Measurements from ENCODE around the gene ALG8.

ALG8 gene

DNA sequence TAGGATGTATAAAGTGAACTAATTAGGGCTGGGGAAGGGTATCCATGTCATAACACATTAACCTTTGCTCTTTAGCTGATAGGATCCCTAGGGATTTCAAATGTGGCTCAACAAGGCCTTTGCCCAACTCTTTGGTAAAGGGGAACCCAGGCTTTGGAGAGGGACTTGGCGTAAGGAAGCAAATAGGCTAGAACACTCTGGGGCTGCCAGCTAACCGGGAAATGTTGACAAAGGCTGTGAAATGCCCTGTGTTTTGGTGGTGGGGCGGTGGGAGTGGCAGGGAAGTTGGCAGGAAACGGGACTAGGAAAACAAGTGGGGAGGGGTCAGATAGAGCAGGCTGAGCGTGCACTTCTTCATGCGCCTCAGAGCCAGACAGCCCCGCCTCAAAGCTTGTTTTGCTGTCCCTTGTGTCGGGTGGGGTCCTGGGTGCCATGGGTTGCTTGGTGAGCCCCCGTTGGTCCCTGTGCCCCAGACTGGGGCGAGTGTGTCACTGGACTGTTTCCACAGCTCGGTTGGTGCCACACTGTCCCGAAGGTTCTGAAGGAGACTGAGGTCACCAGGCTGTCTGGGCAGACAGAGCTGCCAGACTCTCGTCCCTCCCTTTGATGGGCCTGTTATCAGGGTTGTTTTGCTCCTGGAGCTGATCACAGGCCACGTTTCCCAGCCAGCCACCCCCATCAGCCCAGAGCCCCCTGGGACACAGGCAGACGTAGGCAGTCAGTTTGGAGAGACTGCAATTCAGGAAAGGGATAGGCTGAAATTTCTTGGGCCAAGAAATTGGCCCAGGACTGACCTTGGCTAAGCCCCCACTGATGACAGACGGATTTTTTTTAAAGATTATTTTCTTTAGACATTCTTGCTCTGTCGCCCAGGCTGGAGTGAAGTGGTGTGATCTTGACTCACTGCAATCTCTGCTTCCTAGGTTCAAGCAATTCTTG, 29.4 kb upstream of the ALG8 start:
- no peak overlapping the region for H3K4me3 Mint-ChIP-seq
- H3K27me3 Mint-ChIP-seq (ENCODE audit: low read depth): no peaks in the 10 kb centered on the region
- peaks cover 5% of the 10 kb centered on the region for H3K4me1 Mint-ChIP-seq (ENCODE audit: low read depth)
- H3K36me3 Mint-ChIP-seq (ENCODE audit: low read depth): peaks cover 15% of the 10 kb centered on the region
- no peak overlapping the region for H3K27ac Mint-ChIP-seq
- no peaks in the 10 kb centered on the region for H3K9me3 Mint-ChIP-seq

DNA sequence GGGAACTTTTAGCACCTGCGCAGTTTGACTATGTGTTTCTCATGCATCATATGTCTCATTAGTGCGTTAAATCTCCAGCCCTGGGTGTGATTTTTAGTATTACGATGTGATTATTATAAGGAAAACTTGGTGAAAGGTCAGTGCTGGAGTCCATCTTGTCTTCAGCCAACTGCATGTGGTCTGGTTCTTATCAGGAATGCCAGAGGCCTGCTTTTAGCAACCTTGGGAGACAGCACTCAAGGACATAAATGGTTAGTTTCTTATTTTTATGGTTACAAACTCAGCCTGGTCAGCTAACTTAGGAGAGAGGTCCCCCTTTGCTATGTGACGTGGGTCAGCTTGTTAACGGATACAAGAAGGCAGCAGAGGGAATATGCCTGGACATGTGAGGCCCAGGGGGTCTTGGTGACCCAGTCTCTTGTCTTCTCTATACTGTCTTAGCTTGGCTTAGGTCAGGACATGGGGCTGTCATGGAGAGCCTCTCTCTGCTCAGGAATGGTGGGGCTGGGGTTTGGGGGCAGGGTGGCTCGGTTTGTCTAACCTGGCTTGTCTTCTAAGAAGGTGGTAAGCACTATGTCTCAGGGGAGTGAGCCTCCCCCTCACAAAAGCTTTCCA, 27.5 kb upstream of the ALG8 start:
- Mint-ChIP-seq H3K27me3 (ENCODE audit: low read depth) (no peaks in the 10 kb centered on the region), H3K36me3 (ENCODE audit: low read depth) (peaks cover 5% of the 10 kb centered on the region), H3K27ac (no peak overlapping the region), H3K4me1 (ENCODE audit: low read depth) (peaks cover 5% of the 10 kb centered on the region), H3K4me3 (no peak overlapping the region), H3K9me3 (no peaks in the 10 kb centered on the region)

DNA sequence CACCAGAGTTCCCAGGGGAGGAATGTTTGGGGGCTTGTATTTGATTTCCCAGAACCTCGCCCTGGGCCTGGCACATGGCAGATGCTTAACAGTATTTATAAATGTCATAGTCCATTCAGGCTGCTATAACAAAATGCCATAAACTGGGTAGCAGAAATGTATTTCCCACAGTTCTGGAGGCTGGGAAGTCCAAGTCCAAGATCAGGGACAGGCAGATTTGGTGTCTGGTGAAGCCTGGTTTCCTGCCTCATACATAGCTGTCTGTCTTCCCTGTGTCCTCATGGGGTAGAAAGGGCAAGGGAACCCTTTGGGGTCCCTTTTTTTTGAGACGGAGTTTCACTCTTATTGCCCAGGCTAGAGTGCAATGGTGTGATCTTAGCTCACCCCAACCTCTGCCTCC, 25.0 kb upstream of the ALG8 start:
- H3K27me3 Mint-ChIP-seq (ENCODE audit: low read depth): no peaks in the 10 kb centered on the region
- no peaks in the 10 kb centered on the region for H3K36me3 Mint-ChIP-seq (ENCODE audit: low read depth)
- H3K9me3 Mint-ChIP-seq: no peaks in the 10 kb centered on the region
- peaks cover 5% of the 10 kb centered on the region for H3K4me1 Mint-ChIP-seq (ENCODE audit: low read depth)
- no peak overlapping the region for H3K4me3 Mint-ChIP-seq
- H3K27ac Mint-ChIP-seq: no peak overlapping the region

DNA sequence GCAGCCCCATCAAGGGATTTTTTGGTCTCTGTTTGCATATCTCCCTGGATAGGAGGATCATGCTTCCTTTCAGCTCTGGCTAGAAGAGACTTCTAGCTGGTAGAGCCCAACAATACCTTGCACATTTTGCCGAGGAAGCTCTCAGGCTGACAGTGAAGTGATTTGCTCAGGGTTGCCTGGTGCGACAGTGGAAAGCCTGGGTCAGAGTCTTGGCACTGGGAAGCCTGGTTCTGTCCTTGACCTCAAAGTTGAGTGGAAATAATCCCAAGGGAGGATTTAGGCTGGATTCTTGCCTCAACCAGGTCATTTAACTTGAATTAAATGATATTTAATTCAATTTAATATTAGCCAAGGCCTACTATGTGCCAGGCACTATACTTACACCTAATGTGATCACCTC, 24.4 kb upstream of the ALG8 start:
- Mint-ChIP-seq H3K27ac (no peak overlapping the region), H3K4me1 (ENCODE audit: low read depth) (peaks cover 5% of the 10 kb centered on the region), H3K27me3 (ENCODE audit: low read depth) (no peaks in the 10 kb centered on the region), H3K9me3 (no peaks in the 10 kb centered on the region), H3K36me3 (ENCODE audit: low read depth) (no peaks in the 10 kb centered on the region), H3K4me3 (no peak overlapping the region)

DNA sequence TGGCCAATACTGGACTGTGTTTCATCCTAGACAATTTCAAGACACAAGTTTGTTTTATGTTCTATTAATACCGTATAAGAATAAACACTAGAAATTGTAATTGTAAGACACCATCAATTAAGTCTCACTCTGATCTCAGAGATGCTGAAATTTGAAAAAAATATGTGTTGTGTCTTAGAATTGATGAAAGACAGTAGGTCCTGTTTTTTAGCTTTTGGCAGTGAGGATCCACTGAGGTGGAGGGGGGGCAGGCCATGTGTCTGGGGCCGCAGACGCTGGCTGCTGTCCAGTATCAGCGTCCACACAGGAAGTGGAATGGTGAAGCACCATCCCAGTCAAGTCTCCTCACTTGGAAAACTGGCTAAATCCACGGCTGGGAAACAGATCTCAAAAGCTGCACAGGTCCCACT, 22.5 kb upstream of the ALG8 start:
- no peaks in the 10 kb centered on the region for H3K4me1 Mint-ChIP-seq (ENCODE audit: low read depth)
- no peaks in the 10 kb centered on the region for H3K36me3 Mint-ChIP-seq (ENCODE audit: low read depth)
- no peaks in the 10 kb centered on the region for H3K27me3 Mint-ChIP-seq (ENCODE audit: low read depth)
- H3K9me3 Mint-ChIP-seq: no peaks in the 10 kb centered on the region
- no peak overlapping the region for H3K27ac Mint-ChIP-seq
- H3K4me3 Mint-ChIP-seq: no peak overlapping the region

DNA sequence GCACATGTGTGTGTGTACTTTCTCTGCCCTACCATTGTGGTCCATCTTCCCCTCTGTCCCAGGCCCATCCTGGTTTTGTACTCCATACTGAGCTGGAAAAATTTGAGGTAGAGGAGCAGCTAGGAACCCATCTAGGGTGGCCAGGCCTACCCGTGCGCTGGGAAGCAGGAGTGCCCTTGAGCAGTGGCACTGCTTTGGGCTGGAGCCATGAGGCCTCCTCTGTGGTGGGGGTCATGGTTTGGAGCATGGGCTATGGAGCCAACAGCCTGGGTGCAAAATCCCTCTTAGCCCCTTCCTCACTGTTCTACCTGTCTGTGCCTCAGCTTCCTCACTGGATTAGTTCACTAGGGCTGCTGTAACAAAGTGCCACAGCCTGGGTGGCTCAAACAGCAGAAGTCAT, 21.9 kb upstream of the ALG8 start:
- Mint-ChIP-seq H3K4me3 (no peak overlapping the region), H3K27me3 (ENCODE audit: low read depth) (no peaks in the 10 kb centered on the region), H3K9me3 (no peaks in the 10 kb centered on the region), H3K4me1 (ENCODE audit: low read depth) (no peaks in the 10 kb centered on the region), H3K27ac (no peak overlapping the region), H3K36me3 (ENCODE audit: low read depth) (no peaks in the 10 kb centered on the region)

DNA sequence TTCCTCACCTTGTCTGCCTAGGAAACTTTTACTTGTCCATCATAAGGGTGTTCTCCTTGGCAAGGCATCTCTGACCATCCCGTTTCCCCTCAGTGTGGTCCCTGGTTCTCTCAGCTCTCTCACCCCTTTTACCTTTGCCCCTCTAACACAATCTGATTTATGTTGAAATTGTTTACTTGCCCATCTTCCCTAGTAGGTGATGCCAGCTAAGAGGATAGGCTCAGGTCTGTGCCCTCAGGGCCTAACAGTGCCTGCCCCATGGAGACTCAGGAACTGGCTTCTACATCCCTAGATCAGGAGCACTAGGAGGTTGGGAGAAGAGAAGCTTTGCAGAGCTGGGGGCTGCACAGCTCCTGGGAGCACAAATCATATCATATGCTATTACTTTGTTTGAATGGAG, 21.1 kb upstream of the ALG8 start:
- Mint-ChIP-seq H3K27me3 (ENCODE audit: low read depth) (no peaks in the 10 kb centered on the region), H3K4me1 (ENCODE audit: low read depth) (no peaks in the 10 kb centered on the region), H3K27ac (no peak overlapping the region), H3K36me3 (ENCODE audit: low read depth) (no peaks in the 10 kb centered on the region), H3K4me3 (no peak overlapping the region), H3K9me3 (no peaks in the 10 kb centered on the region)

DNA sequence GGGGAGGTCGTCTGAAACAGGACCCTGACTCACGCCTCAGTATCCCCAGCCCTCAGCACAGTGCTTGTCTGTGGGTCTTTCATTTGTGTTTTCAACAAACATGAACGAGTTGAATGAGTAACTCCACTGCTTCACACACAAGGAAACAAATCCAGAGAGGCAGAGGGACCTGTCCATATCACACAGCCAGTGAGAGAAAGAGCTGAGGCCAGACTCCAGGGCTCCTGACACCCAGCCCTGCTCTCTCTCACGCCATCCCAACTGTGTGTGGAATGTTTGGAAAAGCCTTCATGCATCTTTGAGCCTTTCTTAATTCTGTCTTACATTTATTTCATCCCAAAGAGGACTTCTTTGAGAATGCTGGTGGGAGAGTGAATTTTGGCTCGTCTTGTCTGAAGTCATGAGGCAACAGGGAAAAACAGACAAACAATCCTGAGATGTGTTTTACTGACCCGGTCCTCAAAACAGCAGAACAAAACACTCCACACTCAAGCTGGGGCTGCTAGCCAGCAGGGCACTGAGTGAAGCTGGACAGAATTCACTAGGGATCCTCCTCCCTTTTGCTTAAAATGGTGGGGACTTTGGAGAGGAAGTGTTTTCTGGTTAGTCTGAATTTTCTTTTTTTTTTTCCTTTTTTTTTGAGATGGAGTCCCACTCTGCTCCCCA, 19.7 kb upstream of the ALG8 start:
- H3K36me3 Mint-ChIP-seq (ENCODE audit: low read depth): no peaks in the 10 kb centered on the region
- no peak overlapping the region for H3K4me3 Mint-ChIP-seq
- no peaks in the 10 kb centered on the region for H3K4me1 Mint-ChIP-seq (ENCODE audit: low read depth)

DNA sequence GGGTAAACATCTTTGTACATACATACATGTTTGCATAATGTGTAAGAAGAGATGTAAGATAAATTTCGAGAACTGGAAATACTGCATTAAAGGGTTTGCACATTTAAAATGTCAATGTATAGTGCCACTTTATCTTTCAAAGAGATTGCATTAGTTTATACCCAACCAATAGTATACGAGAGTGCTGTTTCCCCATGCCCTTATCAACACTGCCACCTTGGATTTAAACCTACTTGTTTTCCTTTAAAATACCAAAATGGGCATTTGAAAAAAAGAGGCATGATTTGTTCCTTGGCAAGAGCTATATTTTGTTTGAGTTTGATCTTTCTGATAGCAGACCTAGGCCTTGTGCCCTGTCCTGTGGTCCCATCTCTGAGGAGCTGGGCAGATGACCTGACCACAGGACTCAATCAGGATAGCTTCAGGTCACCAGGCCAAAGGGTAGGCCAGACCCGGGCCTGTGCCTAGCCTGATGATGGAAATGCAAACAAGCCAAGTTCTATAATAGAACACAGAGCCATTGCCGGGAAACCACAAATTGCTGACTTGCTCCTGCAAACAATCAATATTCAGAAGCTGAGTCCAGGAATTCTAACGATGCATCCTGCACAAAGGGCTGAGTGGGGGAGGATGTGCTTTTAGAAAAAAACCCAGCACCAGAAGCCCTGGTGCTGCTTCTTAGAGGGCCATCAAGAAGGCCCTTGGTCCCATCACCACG, 16.9 kb upstream of the ALG8 start:
- peaks cover 2% of the 10 kb centered on the region for H3K36me3 Mint-ChIP-seq (ENCODE audit: low read depth)
- H3K27me3 Mint-ChIP-seq (ENCODE audit: low read depth): no peaks in the 10 kb centered on the region
- H3K4me1 Mint-ChIP-seq (ENCODE audit: low read depth): no peaks in the 10 kb centered on the region
- no peak overlapping the region for H3K27ac Mint-ChIP-seq
- H3K4me3 Mint-ChIP-seq: no peak overlapping the region
- H3K9me3 Mint-ChIP-seq: no peaks in the 10 kb centered on the region

More for the DNA sequence above, 19.7 kb upstream of the ALG8 start:
- Mint-ChIP-seq H3K27me3 (ENCODE audit: low read depth) (no peaks in the 10 kb centered on the region), H3K27ac (no peak overlapping the region), H3K9me3 (no peaks in the 10 kb centered on the region)

DNA sequence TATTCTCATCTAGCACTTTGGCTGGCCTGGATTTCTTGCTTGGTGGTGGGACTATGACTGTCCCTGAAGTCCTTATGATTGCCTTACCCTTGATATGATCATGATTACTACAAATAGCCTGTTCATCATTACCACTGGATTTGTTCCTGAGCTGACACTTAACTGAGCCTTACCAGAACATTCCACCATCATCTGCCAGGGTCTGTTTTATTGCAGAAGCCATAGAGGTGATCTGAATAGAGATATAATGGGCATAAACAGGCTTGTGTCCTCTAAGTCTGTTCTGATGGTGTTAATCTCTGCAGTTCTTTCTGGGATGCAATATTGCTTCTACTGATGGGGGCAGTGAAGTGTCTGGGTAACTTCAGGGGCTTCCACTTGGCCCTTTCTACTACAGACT, 12.4 kb upstream of the ALG8 start:
- Mint-ChIP-seq H3K36me3 (ENCODE audit: low read depth) (peaks cover 2% of the 10 kb centered on the region), H3K4me1 (ENCODE audit: low read depth) (no peaks in the 10 kb centered on the region), H3K9me3 (no peaks in the 10 kb centered on the region), H3K27me3 (ENCODE audit: low read depth) (no peaks in the 10 kb centered on the region), H3K4me3 (no peak overlapping the region), H3K27ac (no peak overlapping the region)

DNA sequence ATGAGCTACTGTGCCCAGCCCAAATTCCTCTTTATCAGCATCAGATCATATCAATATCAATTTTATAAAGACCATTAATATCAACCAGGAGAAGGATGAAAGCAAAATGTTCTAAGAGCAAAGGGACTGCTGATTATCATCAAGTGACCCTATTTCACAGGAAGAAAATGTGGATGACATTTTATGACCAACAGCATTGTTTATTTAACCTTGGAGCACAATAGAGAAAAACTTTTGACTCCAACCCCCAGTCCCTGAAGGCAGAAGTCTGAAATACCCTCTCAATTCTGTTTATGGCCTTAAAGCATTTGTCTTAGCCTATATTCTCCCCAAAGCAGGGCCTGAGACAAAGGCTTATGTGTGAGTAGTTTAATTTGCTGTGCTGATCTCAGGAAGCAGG, 11.3 kb upstream of the ALG8 start:
- H3K27me3 Mint-ChIP-seq (ENCODE audit: low read depth): no peaks in the 10 kb centered on the region

DNA sequence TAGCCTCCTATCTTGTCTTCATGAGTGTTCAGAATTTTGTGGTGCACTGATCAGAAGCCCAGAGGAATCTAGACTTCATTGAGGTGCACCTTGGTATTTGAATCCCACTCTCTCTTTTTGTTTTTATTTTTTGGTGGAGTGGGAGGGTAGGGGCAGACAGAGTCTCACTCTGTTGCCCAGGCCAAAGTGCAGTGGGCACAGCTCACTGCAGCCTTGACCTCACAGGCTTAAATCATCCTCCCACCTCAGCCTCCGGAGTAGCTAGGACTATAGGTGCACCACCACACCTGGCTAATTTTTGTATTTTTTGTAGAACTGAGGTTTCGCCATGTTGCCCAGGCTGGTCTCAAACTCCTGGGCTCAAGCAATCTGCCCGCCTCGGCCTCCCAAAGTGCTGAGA, 10.9 kb upstream of the ALG8 start:
- Mint-ChIP-seq H3K9me3 (no peaks in the 10 kb centered on the region), H3K4me1 (ENCODE audit: low read depth) (no peaks in the 10 kb centered on the region), H3K27ac (no peak overlapping the region), H3K27me3 (ENCODE audit: low read depth) (no peaks in the 10 kb centered on the region), H3K4me3 (no peak overlapping the region), H3K36me3 (ENCODE audit: low read depth) (peaks cover 2% of the 10 kb centered on the region)

More for the DNA sequence above, 11.3 kb upstream of the ALG8 start:
- H3K4me1 Mint-ChIP-seq (ENCODE audit: low read depth): no peaks in the 10 kb centered on the region
- peaks cover 2% of the 10 kb centered on the region for H3K36me3 Mint-ChIP-seq (ENCODE audit: low read depth)
- H3K4me3 Mint-ChIP-seq: no peak overlapping the region
- no peaks in the 10 kb centered on the region for H3K9me3 Mint-ChIP-seq
- no peak overlapping the region for H3K27ac Mint-ChIP-seq

DNA sequence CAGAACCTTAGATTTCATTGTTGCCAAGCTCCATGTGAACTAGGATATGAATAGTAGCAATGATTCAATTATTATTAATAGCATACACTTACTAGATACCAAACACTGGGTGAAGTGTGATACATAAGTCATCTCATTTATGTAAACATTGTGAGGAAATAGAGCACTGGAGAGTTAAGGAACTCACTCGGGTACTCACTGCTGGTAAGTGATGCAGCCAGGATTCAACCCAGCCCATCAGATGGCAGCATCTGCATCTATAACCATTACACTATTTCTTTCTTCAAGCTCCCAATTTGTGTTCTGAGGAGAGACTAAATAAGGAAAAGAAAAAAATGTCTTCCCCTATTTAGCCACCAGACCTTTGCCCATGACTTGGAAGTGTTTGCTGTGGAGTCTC, 10.2 kb upstream of the ALG8 start:
- H3K4me1 Mint-ChIP-seq (ENCODE audit: low read depth): no peaks in the 10 kb centered on the region
- no peak overlapping the region for H3K4me3 Mint-ChIP-seq
- H3K27ac Mint-ChIP-seq: no peak overlapping the region
- peaks cover 2% of the 10 kb centered on the region for H3K36me3 Mint-ChIP-seq (ENCODE audit: low read depth)
- H3K27me3 Mint-ChIP-seq (ENCODE audit: low read depth): no peaks in the 10 kb centered on the region
- no peaks in the 10 kb centered on the region for H3K9me3 Mint-ChIP-seq

DNA sequence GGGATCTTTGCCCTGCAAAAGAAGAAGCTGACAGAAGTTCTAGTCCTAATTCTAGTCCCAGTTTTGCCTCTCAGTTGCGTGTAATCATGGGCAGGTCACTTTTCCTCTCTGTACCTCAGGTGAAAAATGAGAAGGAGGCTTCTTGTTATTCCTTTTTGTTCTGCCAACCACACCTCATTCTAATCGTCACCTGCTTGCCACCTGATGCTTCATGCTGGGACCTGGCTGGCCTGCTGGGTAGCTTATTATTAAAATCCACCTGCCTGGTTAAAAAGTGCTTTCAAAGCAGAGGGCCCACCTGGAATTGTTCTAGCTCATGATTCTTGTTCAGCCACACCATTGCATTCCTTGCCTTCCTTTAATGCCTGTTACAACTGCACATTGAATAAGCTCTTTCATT, 8.4 kb upstream of the ALG8 start:
- Mint-ChIP-seq H3K4me1 (ENCODE audit: low read depth) (no peaks in the 10 kb centered on the region), H3K27me3 (ENCODE audit: low read depth) (no peaks in the 10 kb centered on the region), H3K9me3 (no peaks in the 10 kb centered on the region), H3K4me3 (no peak overlapping the region), H3K27ac (no peak overlapping the region), H3K36me3 (ENCODE audit: low read depth) (peaks cover 6% of the 10 kb centered on the region)

All from T-helper 1 cell treated with Interleukin-12 subunit alpha and Interleukin-12 subunit beta and Interleukin-4 antibody, amounts not matched to agents 30 μg/mL and 1 μg/mL, for 36 hours (primary cell).